EL (cell line): ENCODE measurements around the gene HEMGN.

ENCODE experiments used
- DNase-seq: peaks from one replicate; pipeline ENCODE4 v3.0.0-alpha.2; 2016

The HEMGN gene

DNA sequence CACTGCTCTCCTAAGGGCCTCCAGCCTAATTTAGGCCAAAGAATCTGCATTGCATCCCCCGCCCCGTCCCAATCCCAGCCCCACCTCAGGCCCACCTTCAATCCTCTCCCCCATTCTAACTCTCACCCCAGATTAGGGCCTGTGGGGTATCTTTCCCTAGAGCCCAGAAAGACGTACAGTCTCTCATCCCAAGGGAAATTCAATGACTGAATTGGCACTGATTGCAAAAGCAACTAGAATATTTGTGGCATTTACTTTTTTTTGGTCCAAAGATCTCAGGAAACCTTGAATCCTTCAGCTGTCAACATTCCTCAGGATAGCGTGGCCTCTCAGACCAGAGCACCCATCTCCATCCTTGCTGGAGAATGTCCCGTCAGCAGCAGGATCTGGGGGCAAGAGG lies 46.2 kb downstream of the HEMGN start:
- no peak for DNase-seq

DNA sequence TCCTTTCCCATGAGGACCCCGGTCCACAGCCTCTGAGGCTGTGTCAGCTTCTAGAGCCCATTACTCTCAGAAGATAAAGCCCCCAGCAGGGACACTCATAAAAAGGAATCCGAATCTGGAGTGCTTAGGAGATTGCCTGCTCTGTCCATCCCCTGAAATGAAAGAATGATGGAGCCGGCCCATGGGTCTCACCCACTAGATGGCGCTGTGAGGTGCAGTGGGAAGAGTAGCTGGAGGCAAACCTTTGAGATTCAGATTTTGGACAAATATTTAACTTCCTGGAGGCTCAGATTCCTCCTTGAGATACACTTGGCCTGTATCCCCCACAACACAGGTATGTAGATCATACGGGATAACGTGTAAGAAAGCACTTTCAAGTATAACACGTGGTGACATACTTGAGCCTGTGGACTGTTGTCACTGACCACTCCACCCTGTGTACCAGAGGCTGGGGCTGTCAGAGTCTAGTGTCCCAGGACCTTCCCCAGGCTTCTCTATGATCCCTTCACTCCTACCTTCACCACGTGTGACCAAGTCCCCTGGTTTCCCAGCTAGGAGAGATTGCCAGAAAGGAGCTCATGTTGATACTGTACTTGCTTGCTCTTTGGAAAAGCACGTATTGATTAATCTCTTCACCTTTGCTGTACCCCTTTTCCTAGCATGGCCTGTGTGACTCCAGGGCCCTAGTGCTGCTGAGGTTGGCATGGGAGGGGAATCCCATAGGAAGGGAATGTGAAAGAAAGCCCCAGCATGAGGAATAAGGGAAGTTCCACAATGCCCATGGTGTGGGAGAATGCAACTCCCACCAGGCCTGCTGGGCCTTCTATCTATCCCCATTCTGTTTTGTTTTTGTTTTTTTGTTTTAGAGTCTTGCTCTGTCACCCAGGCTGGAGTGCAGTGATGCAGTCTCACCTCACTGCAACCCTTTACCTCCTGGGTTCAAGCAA lies 47.8 kb downstream of the HEMGN start:
- peak; percentile 50 for DNase-seq

DNA sequence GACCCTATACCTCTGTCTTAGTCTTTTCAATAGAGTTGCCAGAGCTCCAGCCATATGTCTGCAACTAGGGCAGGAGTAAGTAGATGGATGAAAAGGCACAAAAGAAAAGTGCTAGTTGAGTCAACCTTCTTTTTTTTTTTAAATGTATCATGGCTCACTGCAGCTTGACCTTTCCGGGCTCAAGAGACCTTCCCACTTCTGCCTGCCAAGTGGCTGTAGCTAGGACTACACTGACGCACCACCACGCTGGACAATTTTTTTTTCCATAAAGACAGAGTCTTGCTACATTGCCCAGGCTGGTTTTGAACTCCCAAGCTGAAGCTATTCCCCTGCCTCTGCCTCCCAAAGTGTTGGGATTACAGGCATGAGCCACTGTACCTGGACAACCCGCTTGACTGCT lies 57.6 kb downstream of the HEMGN start:
- no peak for DNase-seq
